ELF-1 (cell line): Measurements from ENCODE around the gene PRKG1.
A peak's percentile ranks its signal among the peaks of the same experiment; 100 is the strongest.
"Not testable (repeated sequence)": the region's sequence is repeated elsewhere in the genome, so short reads cannot be mapped to it uniquely, and the experiment has no call there.

Experiments
- DNase-seq: peaks from one replicate; pipeline ENCODE4 v3.0.0-alpha.2; 2016; ENCODE audit warnings: low read depth, low spot score

PRKG1 gene

GRCh38 chr10:51643734-51644133 lies 569.4 kb downstream of the PRKG1 start:
- DNase-seq: no peak

GRCh38 chr10:51649064-51649463 lies 574.8 kb downstream of the PRKG1 start:
- no peak for DNase-seq

GRCh38 chr10:51651063-51651462 lies 576.8 kb downstream of the PRKG1 start:
- no peak for DNase-seq

- DNase-seq: no peak
These were observed 578.7 kb downstream of the PRKG1 start for GRCh38 chr10:51653025-51653424.

- no peak for DNase-seq
These were observed 580.6 kb downstream of the PRKG1 start for GRCh38 chr10:51654918-51655317.

- DNase-seq: no peak
These were observed 582.2 kb downstream of the PRKG1 start for GRCh38 chr10:51656503-51656902.

GRCh38 chr10:51658000-51658399 lies 583.7 kb downstream of the PRKG1 start:
- no peak for DNase-seq

GRCh38 chr10:51659344-51659743 lies 585.1 kb downstream of the PRKG1 start:
- no peak for DNase-seq

GRCh38 chr10:51663086-51663485 lies 588.8 kb downstream of the PRKG1 start:
- no peak for DNase-seq

- no peak for DNase-seq
These were observed 592.2 kb downstream of the PRKG1 start for GRCh38 chr10:51666456-51666855.

- DNase-seq: no peak
These were observed 593.5 kb downstream of the PRKG1 start for GRCh38 chr10:51667678-51668335.

- DNase-seq: no peak
These were observed 594.0 kb downstream of the PRKG1 start for GRCh38 chr10:51668336-51668689.

- DNase-seq: no peak
These were observed 594.8 kb downstream of the PRKG1 start for GRCh38 chr10:51669041-51669440.

GRCh38 chr10:51672039-51672535 lies 597.8 kb downstream of the PRKG1 start:
- no peak for DNase-seq

GRCh38 chr10:51675088-51675487 lies 600.8 kb downstream of the PRKG1 start:
- no peak for DNase-seq

GRCh38 chr10:51679841-51680240 lies 605.6 kb downstream of the PRKG1 start:
- DNase-seq: peak; percentile 67

GRCh38 chr10:51683031-51683691 lies 608.9 kb downstream of the PRKG1 start:
- no peak for DNase-seq

- no peak for DNase-seq
These were observed 611.5 kb downstream of the PRKG1 start for GRCh38 chr10:51685768-51686167.

- no peak for DNase-seq
These were observed 613.0 kb downstream of the PRKG1 start for GRCh38 chr10:51687296-51687695.

- DNase-seq: not testable (repeated sequence)
These were observed 614.5 kb downstream of the PRKG1 start for GRCh38 chr10:51688826-51689225.

- no peak for DNase-seq
These were observed 615.2 kb downstream of the PRKG1 start for GRCh38 chr10:51689536-51689935.

GRCh38 chr10:51691135-51691534 lies 616.8 kb downstream of the PRKG1 start:
- peak; percentile 11 for DNase-seq

GRCh38 chr10:51694086-51694768 lies 619.9 kb downstream of the PRKG1 start:
- DNase-seq: no peak
